ENCODE measurements around the gene MRPL30.
"Not testable (repeated sequence)": the region's sequence is repeated elsewhere in the genome, so short reads cannot be mapped to it uniquely, and the experiment has no call there.

Gene MRPL30

DNA sequence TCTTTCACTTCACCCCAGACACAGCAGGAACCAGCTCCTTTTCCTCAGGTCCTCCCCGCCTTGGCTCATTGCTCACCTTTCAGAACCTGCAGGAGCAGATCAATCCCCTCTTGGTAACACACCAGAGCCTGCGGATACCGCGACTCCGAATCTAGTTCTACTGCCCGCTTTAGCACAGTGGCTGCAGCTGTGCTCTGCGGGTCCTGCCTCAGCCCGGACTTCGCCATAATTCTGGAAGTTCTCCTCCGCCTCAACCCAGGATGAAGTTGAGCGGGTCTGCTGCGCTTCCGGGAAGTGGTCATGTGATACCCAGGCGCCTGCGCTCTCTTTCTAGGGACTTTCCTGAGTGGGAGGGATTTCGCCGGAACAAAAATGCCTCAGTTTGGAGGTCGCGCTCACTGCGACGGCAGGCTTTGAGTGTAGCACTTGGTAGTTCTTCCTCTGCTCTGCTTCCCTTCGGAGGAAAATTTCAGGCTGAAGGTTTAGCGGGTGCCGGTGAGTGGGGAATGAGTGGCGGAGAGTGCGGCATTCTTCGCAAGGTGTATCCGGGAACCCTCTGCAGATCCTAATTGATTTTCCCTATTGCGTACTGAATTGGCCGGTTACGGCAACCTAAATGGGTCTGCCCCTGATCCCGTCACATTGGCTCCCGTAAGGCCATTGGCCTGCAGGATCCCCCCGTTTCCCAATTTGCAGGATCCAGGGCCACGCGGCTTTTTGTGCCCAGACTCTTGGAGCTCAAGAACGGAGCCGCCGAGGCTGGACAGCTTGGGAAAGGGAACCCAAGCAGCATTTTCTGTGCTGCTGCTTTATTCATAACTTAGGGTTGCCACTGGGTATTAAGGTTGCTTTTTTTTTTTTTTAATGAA lies at the start of gene MRPL30, which contains the start of gene MITD1:
MRPL30 (plus strand) TSS at position 430 of the 869 bp plus-strand sequence. CDS start 5,020 bp downstream, outside the sequence.
MITD1 (minus strand) TSS at position 304 of the 869 bp plus-strand sequence; CDS start at position 227, 77 bp downstream.
- peak; percentile 57 to 98 (median 90) for DNase-seq

DNA sequence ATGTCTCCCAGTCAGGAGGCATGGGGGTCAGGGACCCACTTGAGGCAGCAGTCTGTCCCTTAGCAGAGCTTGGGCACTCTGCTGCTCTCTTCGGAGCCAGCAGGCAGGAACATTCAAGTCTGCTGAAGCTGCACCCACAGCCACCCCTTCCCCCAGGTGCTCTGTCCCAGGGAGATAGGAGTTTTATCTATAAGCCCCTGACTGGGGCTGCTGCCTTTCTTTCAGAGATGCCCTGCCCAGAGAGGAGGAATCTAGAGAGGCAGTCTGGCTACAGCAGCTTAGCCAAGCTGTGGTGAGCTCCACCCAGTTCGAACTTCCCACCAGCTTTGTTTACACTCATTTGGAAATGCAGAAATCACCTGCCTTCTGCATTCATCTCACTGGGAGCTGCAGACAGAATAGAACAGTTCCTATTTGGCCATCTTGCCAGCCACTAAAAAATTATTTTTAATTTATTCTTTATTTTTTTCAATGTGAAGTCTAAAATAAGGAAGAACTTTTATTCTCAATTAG lies 45.9 kb upstream of the MRPL30 start:
- DNase-seq: not testable (repeated sequence)

DNA sequence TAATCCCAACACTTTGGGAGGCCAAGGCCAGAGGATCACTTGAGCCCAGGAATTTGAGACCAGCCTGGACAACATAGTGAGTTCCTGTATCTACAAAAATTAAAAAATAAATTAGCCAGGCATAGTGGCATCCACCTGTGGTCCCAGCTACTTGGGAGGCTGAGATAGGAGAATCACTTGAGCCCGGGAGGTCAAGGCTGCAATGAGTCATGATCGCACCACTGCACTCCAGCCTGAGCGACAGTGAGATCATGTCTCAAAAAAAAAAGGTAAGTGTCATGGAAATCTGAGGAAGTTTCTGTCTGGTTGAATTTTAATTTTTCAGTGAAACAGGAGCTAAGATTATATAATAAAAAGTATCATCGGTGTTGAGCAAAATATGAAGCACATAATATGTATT lies 42.0 kb upstream of the MRPL30 start:
- DNase-seq: no peak

DNA sequence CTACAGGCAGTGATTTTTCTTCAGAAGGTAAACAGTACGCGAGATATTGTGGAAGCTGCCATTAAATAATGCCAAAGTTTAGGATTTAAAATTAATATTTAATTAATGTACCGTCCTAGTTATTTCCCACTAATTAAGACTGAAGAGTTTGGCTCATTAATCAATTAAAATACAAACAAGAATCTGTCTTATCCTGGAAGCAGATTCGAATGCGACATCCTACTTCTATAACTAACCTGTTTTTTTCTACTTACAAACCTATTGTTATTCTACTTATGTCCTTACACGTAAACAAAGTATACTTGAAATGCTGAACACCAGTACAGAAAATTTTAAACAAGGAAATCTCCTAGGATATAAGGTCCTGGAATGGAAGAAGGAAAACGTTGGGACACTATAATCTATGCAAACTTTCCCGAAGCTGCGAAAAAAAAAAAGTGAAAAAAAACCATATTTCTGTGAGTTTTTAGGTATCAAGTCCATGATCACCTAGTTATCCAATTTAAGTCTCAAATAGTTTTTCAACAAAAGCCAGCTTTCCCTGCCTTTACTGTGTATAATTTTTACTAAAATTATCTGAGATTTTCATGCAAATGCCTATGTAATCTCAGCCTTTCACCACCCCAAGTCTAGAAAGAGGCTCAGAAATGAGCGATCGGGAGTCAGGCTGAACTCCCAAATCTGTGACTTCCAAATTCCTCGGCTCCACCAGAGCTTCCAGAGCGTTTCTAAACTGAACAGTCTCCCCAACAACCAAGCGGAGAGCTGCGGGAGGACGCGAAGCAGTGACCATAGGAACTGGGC lies 40.7 kb upstream of the MRPL30 start:
- no peak for DNase-seq

DNA sequence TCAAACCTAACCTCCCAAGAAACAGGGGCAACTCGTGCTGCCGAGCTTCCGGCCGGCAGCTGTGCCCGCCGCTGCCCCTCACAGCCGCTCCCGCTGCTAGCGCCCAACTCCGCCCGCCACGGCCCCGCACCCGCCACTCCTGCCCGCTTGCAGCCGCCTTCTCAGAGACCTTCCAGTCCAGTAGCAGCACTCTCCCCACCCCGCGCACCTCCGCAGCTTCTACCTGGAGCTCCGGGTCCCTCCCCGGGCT lies 40.2 kb upstream of the MRPL30 start:
- peak in 1 of 51 donors; percentile 70 for DNase-seq

DNA sequence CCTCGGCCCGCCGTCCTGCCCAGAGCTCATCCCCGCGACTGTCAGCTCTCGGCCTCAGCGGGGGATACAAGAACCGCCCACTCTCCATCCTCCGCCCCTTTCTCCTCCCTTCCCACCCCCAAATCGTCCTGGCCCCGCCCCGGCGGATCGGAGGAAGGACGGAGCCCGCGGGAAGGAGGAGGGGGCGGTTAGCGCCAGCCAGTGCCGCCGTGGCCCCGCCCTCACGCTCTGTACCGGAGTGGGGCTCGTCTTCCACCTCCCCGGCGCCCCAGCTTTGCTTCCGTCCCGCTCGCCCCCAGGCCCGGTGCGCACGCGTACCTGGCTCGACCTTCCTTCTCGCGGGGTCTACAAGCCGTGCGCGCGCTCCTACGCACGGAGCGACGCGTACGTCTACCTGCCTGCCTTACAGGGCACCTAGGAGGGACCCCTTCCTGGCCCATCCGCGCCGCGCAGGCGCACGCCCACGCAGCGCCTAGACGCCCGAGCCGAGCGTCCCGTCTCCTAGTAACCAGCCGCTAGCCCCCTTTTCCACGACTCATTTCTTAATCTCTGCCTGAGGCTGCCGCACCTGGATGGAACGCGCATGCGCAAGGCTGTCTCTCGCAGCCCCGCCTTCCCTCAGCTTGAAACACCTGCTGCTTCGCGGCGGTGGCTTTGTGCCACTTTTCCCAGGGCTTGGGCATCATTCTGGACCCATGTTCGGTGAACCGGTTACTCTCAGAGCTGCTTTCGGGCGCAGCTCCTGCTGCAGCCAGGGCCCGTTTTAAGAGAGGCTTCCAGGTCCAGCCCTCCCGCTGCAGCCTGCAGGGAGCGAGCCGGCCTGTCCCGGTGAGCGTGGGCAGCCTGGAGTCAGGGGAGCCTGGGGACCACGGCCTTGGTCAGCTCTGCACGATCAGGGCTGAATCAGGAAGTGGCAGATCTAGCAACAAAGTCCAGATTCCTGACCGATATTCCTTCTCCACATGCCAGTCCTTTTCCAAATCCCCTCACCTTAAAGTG lies 39.6 kb upstream of the MRPL30 start, which contains the start of gene C2orf15:
C2orf15 (plus strand) TSS at position 598 of the 999 bp plus-strand sequence. CDS start 8,852 bp downstream, outside the sequence.
- peak; percentile 73 to 97 (median 89) for DNase-seq

DNA sequence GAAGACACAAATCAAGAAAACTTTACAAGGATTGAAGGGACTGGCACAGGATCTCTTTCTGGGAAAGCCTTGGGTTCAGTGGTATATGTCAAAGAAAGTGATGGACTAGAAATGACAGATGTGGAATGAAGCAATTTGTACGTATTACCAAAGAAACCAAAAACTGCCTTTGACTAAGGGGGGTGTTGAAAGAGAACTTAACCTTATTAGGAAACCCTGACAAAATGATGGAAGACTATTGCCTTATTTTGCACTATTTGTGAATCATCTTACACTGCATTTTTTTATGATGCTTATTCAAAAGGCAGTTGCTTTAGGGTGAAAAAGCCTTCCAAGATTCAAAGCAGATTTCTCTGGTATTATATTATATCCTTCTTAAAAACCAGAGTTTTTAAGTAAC lies 30.3 kb upstream of the MRPL30 start:
- no peak for DNase-seq

DNA sequence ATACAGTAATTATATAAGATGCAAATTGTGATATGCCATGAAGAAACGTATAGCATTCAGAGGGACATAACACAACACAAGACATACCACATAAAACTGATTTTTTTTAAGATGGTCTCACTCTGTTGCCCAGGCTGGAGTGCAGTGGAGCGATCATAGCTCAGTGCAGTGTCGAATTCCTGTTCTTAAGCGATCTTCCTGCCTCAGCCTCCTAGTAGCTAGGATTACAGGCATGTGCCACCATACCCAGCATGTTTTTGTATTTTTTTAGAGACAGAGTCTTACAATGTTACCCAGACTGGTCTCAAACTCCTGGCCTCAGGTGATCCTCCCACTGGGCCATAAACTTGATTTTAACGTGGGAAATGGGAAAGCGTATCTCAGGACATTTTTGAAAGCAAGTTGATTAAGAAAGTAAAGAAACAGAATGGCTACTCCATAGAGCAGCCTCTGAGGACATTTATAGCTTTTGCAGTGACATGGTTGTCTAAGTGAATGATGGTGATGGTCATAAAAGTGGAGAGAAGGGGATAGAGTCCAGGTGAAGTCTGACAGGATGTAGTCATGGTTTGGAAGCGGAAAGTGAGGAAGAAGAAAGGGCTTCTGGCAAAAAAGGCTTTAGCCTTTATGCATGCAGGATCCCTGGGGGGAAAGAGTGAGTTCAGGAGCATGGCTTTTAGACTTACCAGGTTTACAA lies 28.6 kb upstream of the MRPL30 start:
- DNase-seq: no peak

DNA sequence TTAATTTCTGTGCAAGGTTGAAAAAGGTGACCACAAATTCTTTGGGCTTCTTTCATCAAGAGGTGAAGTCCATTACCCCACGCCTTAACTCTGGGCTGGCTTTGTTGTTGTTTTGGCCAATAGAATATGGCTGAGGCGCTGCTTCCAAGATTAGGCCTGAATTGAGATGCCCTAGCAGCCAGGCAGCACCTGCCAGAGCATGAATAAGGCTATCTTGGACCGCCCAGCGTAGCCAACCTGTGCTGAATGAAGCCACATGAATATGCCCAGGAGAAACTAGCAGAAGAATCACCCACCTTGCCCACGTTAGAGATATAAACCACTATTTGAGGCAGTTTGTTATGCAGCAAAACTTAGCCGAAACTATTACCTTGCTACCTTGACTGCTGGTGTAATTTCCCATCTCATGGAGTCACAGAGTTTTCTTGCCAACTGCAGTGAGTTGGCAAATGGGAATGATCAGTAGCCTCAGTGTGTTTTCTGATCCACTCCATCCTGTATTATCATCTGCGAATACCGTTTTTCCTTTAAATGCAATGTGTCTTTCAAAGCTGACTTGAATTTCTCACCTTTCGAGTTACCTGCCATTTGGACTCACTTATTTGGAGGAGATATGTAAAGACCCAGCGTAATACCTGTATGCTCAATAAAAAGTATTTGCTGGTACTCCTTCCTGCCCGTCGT lies 26.9 kb upstream of the MRPL30 start:
- peak in 6 of 51 donors; percentile 2 to 71 (median 8) for DNase-seq

DNA sequence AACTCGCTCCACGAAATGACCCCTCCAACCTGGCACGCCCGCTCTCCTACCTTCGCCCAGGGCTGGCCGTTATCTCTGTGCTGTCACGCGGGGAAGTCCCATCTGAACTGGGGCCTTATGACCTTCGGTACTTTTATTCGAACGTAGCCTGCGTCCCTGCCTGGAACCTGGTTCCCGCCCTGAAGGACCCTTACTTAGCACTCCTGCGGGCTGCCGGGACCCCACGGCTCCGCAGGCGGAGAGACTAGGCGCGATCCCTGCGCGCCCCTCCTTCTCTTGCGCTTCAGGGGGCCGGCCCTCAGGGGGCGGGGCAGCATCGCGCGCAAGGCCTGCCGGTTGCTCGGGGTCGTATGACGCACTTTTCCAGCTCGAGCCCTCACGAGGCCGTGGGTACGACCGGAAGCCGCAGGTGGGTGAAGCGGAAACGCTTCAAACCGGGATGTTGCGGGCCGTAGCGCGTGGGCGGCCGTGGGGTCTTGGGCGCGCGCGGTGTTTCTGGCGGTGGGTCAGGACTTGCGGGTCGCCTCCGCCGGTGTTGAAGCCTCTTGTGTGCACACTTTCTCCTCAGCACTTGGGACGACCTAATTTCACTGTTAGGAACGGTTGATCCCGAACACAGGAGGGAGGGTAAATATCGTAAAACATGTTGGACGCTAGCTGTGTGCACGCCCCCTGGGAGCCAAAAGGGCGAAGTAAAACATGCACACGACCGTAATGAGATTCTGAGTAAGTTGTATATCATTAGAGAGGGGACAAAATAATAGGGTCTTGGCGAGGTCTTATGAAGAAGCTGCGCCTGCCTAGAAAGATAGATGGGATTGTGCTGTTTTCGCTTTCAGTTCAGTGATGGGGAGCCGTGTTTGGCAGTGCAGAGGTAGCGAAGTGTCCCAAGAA lies 26.1 kb upstream of the MRPL30 start, which contains the start of the genes LIPT1 and TSGA10:
LIPT1 (plus strand) TSS at position 325 of the 894 bp plus-strand sequence. CDS start 6,991 bp downstream, outside the sequence.
TSGA10 (minus strand) TSS at position 300 of the 894 bp plus-strand sequence. CDS start 45,503 bp downstream, outside the sequence.
- peak; percentile 34 to 92 (median 84) for DNase-seq

DNA sequence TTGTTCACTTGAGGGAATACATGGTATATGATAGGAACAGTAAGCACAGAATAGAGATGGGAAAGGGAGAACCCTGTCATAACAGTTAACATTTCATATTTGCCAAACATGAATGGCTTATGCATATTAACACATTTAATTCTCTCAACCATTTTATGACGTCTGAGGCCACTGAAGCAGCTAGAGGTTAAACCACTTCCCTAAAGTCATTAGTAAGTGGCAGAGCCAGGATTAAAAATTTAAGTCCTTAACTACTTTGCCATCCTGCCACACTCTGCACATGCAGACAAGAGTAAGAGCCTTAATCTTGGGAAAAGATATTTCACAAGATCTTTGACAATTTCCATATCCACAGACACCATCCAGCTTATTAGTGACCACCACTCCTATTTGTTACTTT lies 24.1 kb upstream of the MRPL30 start:
- no peak for DNase-seq

DNA sequence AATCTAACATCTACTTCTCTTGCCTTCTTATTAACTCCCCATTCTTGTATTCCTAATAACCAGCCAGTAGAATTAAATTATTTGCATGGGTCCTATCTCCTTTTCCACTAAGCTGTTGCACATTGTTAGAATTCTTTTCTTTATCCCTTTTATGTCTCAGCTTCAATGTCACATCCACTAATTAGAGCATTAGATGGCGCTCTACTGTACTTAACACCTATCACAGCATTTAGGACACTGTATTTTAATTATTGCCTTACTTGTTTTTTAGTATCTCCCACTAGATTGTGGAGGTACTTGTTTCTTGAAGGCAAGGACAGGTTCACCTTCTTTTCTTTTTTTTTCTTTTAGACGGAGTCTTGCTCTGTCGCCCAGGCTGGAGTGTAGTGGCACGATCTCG lies 22.4 kb upstream of the MRPL30 start:
- DNase-seq: no peak

DNA sequence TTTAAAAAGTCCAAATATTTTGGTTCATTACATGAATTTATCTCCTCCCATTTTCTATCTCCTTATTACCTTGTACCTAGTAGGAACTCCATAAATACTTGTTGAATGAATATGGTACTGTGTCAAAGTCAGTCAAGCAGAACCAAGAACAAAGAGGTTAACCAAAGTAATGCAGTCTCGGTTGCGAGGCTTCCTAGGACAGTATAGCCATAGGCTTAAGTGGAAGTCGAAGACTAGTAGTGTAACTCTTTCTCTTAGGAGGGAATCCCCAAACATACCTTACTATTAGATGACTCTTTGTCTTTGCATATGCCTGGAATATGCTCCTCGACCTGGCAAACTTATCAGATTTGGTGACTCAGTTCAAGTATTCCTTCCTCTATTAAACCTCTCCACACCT lies 21.4 kb upstream of the MRPL30 start:
- no peak for DNase-seq

DNA sequence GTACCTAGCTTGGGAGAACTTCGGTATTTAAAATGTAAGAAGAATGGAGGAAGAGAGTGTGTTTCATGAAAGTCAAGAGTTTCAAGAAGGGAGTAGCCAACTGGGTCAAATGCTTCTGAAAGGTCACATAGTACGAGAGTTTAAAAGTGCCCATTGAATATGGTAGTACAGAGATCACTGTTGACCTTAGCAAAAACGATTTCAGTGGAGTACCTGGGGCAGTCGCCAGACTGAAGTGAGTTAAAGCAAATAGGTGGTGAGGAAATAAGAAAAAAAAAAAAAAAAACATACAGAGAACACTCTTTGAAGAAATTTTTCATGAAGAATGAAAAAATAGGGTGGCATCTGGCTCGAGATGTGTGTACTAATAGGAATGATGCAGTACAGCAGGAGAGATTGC lies 14.8 kb upstream of the MRPL30 start:
- DNase-seq: no peak

DNA sequence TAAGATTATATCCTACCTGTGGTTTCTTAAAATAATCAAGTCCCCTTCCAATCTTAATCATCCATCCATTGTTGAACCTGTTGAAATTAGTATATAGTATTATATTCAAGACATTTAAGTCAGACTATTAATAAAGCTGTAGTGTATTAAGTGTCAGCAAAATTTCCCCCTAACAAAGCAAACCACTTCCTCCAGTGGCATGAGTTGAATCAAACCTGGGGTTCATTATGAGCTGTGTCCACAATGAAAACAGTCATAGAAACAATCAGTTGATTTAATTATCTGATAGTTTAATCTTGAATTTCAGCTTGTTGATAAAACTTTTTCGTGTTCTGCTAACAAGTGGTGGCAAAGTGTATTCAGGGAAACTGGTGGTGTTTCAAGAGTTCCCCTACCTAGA lies 11.4 kb upstream of the MRPL30 start:
- DNase-seq: no peak

DNA sequence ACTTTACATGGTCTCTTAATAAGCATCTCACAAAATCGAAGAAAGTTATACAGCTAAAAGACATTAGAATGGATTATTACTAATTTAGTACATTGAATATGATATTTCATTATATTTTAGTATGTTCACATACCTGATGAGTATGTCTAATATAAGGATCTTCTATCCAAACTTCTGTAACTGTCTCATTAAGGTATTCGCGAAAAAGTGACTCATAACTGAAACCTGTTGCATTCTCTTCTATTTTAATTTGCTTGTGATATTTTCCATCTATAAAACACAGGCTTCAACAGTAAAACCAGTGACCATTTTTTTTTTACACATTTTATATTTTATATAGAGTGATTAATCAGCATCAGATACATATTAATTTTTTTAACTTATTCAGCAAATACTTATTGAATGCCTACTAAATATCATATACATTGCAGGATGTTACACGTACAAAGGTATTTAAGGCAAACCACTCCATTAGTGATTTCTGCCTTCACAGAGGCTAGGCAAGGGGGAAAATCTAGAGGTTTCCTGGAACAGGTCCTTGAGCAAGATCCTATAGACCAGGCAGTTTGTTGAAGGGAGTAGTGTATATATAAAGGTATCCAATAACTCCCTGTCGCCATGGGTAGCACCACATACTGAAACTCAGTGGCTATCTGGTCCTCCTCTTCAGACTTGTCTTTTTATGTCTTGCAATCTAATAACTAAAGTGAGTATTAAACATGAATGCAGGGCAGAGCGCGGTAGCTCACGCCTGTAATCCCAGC lies 9.4 kb upstream of the MRPL30 start:
- DNase-seq: no peak

DNA sequence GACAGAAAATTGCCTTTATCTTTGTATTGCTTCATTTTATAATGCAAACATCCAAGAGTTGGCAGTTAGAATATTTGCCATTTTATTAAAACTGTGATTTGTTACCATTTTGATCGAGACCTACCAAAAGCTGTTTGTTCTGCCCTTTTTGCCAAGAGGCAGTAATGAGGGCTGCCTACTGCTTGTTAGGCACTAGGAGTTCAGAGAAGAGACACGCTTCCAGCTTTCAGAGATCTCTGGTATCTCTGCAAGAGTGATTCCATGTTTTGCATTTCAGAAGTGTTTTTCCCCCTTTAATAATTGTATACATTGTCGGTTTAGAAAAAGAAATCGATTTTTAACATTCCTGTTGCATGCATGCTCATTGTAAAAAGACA lies 628 bp downstream of the MRPL30 start:
- no peak for DNase-seq

DNA sequence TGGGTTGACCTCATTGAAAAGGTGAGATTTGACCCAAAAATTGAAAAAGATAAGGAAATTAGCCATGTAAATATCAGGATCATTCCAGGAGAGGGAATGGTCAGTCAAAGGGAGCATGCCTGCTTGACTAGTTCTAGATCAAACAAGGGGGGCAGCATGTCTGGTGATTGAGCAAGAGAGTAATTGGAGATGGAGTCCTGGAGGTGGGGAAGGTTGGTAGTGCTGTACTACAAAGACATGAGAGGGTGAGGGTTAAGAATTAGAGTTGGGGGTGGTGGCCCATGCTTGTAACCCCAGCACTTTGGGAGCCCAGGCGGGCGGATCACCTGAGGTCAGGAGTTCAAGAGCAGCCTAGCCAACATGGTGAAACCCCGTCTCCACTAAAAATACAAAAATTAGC lies 2.0 kb downstream of the MRPL30 start:
- DNase-seq: no peak
